ENCODE results near the gene XXYLT1.

GRCh38 chr3:195249858-195250464 lies 21.0 kb downstream of the XXYLT1 start:
- TF ChIP-seq POLR2A (IDR thresholded peaks at IDR 0.05) (no peak), CTCF (IDR thresholded peaks at IDR 0.05) (no peak), POLR2AphosphoS5 (IDR thresholded peaks at IDR 0.05) (no peak), EP300 (IDR thresholded peaks at IDR 0.05) (no peak)
